ENCODE data around the gene DPPA5. TPM values are rescaled to one million over a fixed set of nuclear protein-coding genes. Genes with fewer than 3 reads are reported as not detected.
"Not testable (repeated sequence)": the region's sequence is repeated elsewhere in the genome, so short reads cannot be mapped to it uniquely, and the experiment has no call there.

Gene DPPA5, protein sequence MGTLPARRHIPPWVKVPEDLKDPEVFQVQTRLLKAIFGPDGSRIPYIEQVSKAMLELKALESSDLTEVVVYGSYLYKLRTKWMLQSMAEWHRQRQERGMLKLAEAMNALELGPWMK
- total RNA-seq (0.09 TPM), polyA plus RNA-seq (0.39 TPM)
- long read RNA-seq, donor 1 = 0 reads
- long read RNA-seq, donor 2 = 0 reads
- long read RNA-seq, donor 3 = 0 reads
- long read RNA-seq, donor 4 = 0 reads
- long read RNA-seq, donor 5 = 0 reads
- long read RNA-seq, donor 6 = 0 reads
- long read RNA-seq, donor 7 = 0 reads
- long read RNA-seq, donor 8 = 0 reads
- long read RNA-seq, donor 9 = 0 reads
- long read RNA-seq, donor 10 = 0 reads

DNA sequence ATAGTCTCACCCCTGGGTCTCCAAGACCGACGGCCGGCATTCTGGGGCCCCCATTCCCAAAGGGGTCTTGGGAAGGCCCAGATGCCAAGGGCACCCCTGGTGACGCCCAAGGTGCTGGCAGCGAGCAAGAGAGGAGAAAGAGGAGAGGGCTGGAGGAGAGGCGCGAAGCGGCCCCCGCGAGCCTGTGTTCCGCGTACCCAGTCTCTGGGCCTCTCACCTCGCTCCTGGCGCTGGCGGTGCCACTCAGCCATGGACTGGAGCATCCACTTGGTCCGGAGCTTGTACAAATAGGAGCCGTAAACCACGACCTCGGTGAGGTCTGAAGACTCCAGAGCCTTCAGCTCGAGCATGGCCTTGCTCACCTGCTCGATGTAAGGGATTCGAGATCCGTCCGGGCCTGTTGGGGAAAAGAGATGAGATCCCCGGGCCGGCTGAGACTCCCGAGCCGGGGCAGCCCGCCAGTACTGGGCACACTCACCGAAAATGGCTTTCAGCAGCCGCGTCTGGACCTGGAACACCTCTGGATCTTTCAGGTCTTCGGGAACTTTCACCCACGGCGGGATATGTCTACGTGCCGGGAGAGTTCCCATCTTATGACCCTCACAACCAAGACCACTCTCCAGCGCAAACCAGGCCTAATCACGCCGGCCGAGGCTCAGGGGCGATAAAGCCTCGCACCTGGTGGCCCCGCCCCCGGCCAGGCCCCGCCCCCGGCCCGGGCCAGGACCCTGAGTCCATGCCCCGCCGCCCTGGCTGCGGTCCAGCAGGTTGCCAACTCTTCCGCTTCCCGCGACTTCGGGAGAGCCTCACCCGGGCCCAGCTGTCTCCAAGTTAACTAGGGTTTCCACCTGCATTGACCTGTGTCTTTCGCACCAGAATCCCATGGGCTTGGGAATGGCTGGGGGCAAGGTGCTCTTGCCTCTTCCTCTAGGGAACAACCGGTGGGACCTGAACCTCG is at the start of gene DPPA5:
Gene DPPA5, minus strand, starts transcription at position 641 of the 958 bp plus-strand sequence. Its CDS starts 51 bp downstream, at position 590.
- H3K36me3 ChIP-seq (ENCODE audit: control insufficient read depth in 2 of 2, insufficient read depth in 2 of 2, low read length in 1 of 2) = no peaks in the 10 kb centered on the region
- DNase-seq (ENCODE audit: low read depth in 6 of 9, low spot score in 9 of 9) = no peak
- H3K4me1 ChIP-seq (ENCODE audit: control insufficient read depth in 2 of 2, insufficient read depth in 2 of 2, low read length in 2 of 2) = no peaks in the 10 kb centered on the region
- H3K27me3 ChIP-seq (ENCODE audit: control insufficient read depth in 2 of 2, insufficient read depth in 1 of 2, low read length in 1 of 2) = peaks cover 12 to 24% of the 10 kb centered on the region in 2 donors
- whole genome bisulfite sequencing = 92% methylated on average over 59 of the region's 59 CpGs
- H3K9me3 ChIP-seq (ENCODE audit: control insufficient read depth in 2 of 2, insufficient read depth in 1 of 2, low read length in 1 of 2) = no peaks in the 10 kb centered on the region
- no peak within 1 kb of the TSS for H3K4me3 ChIP-seq (ENCODE audit: low read length in 2 of 2)
- H3K27ac ChIP-seq (ENCODE audit: low read depth in 1 of 2, low read length in 1 of 2) = no peak within 1 kb of the TSS

GRCh38 chr6:73400656-73401055 is 46.6 kb upstream of the DPPA5 start:
- Histone ChIP-seq H3K27me3 (ENCODE audit: control insufficient read depth in 2 of 2, insufficient read depth in 1 of 2, low read length in 1 of 2) (no peaks in the 10 kb centered on the region), H3K27ac (ENCODE audit: low read depth in 1 of 2, low read length in 1 of 2) (no peak overlapping the region), H3K9me3 (ENCODE audit: control insufficient read depth in 2 of 2, insufficient read depth in 1 of 2, low read length in 1 of 2) (no peaks in the 10 kb centered on the region), H3K4me3 (ENCODE audit: low read length in 2 of 2) (no peak overlapping the region), H3K4me1 (ENCODE audit: control insufficient read depth in 2 of 2, insufficient read depth in 2 of 2, low read length in 2 of 2) (no peaks in the 10 kb centered on the region), H3K36me3 (ENCODE audit: control insufficient read depth in 2 of 2, insufficient read depth in 2 of 2, low read length in 1 of 2) (no peaks in the 10 kb centered on the region)
- no peak for DNase-seq (ENCODE audit: low read depth in 6 of 9, low spot score in 9 of 9)

DNA sequence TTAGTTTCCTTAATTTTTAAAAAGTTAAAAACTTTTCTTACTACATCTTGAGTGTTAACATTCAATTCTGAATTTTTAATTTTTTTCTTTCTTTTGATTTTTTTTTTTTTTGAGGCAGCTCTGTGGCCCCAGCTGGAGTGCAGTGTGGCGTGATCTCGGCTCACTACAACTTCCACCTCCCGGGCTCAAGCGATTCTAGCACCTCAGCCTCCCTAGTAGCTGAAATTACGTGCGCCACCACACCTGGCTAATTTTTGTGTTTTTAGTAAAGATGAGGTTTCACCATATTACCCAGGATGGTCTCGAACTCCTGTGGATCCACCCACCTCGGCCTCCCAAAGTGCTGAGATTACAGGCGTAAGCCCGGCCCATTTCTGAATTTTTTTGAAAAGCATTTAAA is 41.8 kb upstream of the DPPA5 start:
- 98% methylated on average over 10 of the region's 10 CpGs for WGBS
- no peak for DNase-seq (ENCODE audit: low read depth in 6 of 9, low spot score in 9 of 9)
- H3K4me1 ChIP-seq (ENCODE audit: control insufficient read depth in 2 of 2, insufficient read depth in 2 of 2, low read length in 2 of 2) = no peaks in the 10 kb centered on the region
- H3K4me3 ChIP-seq (ENCODE audit: low read length in 2 of 2) = no peak overlapping the region
- peaks cover 0 to 11% of the 10 kb centered on the region in 2 donors for H3K9me3 ChIP-seq (ENCODE audit: control insufficient read depth in 2 of 2, insufficient read depth in 1 of 2, low read length in 1 of 2)
- H3K27ac ChIP-seq (ENCODE audit: low read depth in 1 of 2, low read length in 1 of 2) = no peak overlapping the region
- no peaks in the 10 kb centered on the region for H3K36me3 ChIP-seq (ENCODE audit: control insufficient read depth in 2 of 2, insufficient read depth in 2 of 2, low read length in 1 of 2)
- H3K27me3 ChIP-seq (ENCODE audit: control insufficient read depth in 2 of 2, insufficient read depth in 1 of 2, low read length in 1 of 2) = no peaks in the 10 kb centered on the region

DNA sequence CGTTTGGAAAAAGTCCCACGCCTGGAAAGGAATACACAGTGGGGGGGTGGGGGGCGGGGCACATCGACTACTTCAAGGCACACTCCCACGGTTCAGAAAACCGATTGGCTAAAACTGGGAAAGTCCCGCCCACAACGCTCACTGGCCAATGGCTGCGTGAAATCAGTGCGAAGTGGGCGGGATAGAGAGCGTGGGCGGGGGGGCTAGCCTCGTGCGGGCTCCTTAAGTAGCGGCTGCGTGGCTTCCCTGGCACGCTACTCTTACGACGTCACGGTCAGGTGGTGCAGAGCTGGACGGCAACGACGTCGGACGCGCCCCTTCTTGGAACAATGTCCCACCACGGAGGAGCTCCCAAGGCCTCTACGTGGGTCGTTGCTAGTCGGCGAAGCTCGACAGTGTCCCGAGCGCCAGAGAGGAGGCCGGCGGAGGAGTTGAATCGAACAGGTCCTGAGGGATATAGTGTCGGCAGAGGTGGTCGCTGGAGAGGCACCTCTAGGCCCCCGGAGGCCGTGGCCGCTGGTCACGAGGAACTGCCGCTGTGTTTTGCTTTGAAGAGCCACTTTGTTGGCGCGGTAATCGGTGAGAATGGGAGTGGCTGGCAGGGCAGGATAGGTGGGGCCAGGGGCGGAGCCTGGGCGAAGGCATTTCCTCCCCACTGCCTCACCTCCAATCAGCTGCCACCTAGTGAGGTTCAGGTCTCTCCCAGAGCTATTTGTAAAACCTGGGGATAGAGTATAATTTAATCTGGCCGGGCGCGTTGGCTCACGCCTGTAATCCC is 40.7 kb upstream of the DPPA5 start, which contains the start of gene DDX43:
Gene DDX43, plus strand, starts transcription at position 252 of the 778 bp plus-strand sequence. Its CDS starts 78 bp downstream, at position 330.
- DNase-seq (ENCODE audit: low read depth in 6 of 9, low spot score in 9 of 9) = peak in 2 of 9 donors; percentile 18 to 25
- peak within 1 kb of the TSS in 1 of 2 donors; percentile 39 for H3K4me3 ChIP-seq (ENCODE audit: low read length in 2 of 2)

DNA sequence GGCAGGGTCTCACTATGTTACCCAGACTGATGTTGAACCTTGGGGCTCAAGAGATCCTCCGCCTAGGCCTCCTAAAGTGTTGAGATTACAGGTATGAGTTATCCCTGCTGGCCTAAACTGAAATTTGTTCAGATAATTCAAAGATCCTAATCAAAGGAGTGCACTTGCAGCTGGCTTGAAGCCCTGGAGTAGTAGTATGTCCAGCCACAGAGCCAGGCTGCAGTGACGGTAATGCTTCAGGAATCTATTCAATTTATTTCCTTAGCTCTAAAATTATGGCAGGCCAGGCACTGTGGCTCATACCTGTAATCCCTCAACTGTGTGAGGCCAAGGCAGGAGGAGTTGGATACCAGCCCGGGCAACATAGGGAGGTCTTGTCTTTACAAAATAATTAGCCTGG is 39.2 kb upstream of the DPPA5 start:
- Histone ChIP-seq H3K27me3 (ENCODE audit: control insufficient read depth in 2 of 2, insufficient read depth in 1 of 2, low read length in 1 of 2) (peaks cover 0 to 12% of the 10 kb centered on the region in 2 donors), H3K4me3 (ENCODE audit: low read length in 2 of 2) (no peak overlapping the region), H3K4me1 (ENCODE audit: control insufficient read depth in 2 of 2, insufficient read depth in 2 of 2, low read length in 2 of 2) (no peaks in the 10 kb centered on the region), H3K36me3 (ENCODE audit: control insufficient read depth in 2 of 2, insufficient read depth in 2 of 2, low read length in 1 of 2) (no peaks in the 10 kb centered on the region), H3K9me3 (ENCODE audit: control insufficient read depth in 2 of 2, insufficient read depth in 1 of 2, low read length in 1 of 2) (peaks cover 0 to 11% of the 10 kb centered on the region in 2 donors), H3K27ac (ENCODE audit: low read depth in 1 of 2, low read length in 1 of 2) (no peak overlapping the region)
- no peak for DNase-seq (ENCODE audit: low read depth in 6 of 9, low spot score in 9 of 9)
- WGBS = 98% methylated on average over 3 of the region's 3 CpGs

More for the DNA sequence above, 40.7 kb upstream of the DPPA5 start, which contains the start of gene DDX43:
- Histone ChIP-seq H3K4me1 (ENCODE audit: control insufficient read depth in 2 of 2, insufficient read depth in 2 of 2, low read length in 2 of 2) (no peaks in the 10 kb centered on the region), H3K27me3 (ENCODE audit: control insufficient read depth in 2 of 2, insufficient read depth in 1 of 2, low read length in 1 of 2) (peaks cover 0 to 2% of the 10 kb centered on the region in 2 donors), H3K36me3 (ENCODE audit: control insufficient read depth in 2 of 2, insufficient read depth in 2 of 2, low read length in 1 of 2) (no peaks in the 10 kb centered on the region), H3K27ac (ENCODE audit: low read depth in 1 of 2, low read length in 1 of 2) (no peak within 1 kb of the TSS), H3K9me3 (ENCODE audit: control insufficient read depth in 2 of 2, insufficient read depth in 1 of 2, low read length in 1 of 2) (peaks cover 0 to 11% of the 10 kb centered on the region in 2 donors)
- WGBS = 73% methylated on average over 54 of the region's 54 CpGs

DNA sequence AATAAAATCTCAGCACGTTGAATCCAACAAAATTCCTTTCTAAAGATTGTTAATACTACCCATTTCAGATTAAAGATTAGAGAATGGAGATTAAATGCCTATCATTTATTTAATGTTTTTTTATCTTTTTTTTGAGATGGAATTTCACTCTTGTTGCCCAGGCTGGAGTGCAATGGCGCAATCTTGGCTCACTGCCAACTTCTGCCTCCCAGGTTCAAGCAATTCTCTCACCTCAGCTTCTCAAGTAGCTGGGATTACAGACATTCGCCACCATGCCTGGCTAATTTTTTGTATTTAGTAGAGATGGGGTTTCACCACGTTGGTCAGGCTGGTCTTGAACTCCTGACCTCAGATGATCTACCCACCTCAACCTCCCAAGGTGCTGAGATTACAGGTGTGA is 38.1 kb upstream of the DPPA5 start:
- not testable (repeated sequence) for DNase-seq (ENCODE audit: low read depth in 6 of 9, low spot score in 9 of 9); H3K4me1 ChIP-seq (ENCODE audit: control insufficient read depth in 2 of 2, insufficient read depth in 2 of 2, low read length in 2 of 2); H3K4me3 ChIP-seq (ENCODE audit: low read length in 2 of 2); H3K27ac ChIP-seq (ENCODE audit: low read depth in 1 of 2, low read length in 1 of 2); H3K36me3 ChIP-seq (ENCODE audit: control insufficient read depth in 2 of 2, insufficient read depth in 2 of 2, low read length in 1 of 2)
- Histone ChIP-seq H3K27me3 (ENCODE audit: control insufficient read depth in 2 of 2, insufficient read depth in 1 of 2, low read length in 1 of 2) (peaks cover 3 to 18% of the 10 kb centered on the region in 2 donors), H3K9me3 (ENCODE audit: control insufficient read depth in 2 of 2, insufficient read depth in 1 of 2, low read length in 1 of 2) (peaks cover 0 to 11% of the 10 kb centered on the region in 2 donors)
- 95% methylated on average over 4 of the region's 4 CpGs for WGBS

- Histone ChIP-seq H3K4me1 (ENCODE audit: control insufficient read depth in 2 of 2, insufficient read depth in 2 of 2, low read length in 2 of 2) (no peaks in the 10 kb centered on the region), H3K27me3 (ENCODE audit: control insufficient read depth in 2 of 2, insufficient read depth in 1 of 2, low read length in 1 of 2) (peaks cover 3 to 18% of the 10 kb centered on the region in 2 donors), H3K9me3 (ENCODE audit: control insufficient read depth in 2 of 2, insufficient read depth in 1 of 2, low read length in 1 of 2) (peaks cover 0 to 11% of the 10 kb centered on the region in 2 donors), H3K36me3 (ENCODE audit: control insufficient read depth in 2 of 2, insufficient read depth in 2 of 2, low read length in 1 of 2) (no peaks in the 10 kb centered on the region), H3K27ac (ENCODE audit: low read depth in 1 of 2, low read length in 1 of 2) (no peak overlapping the region), H3K4me3 (ENCODE audit: low read length in 2 of 2) (no peak overlapping the region)
- 85% methylated on average over 2 of the region's 2 CpGs for WGBS
- no peak for DNase-seq (ENCODE audit: low read depth in 6 of 9, low spot score in 9 of 9)
These were observed 37.6 kb upstream of the DPPA5 start for GRCh38 chr6:73391675-73392074.

- H3K9me3 ChIP-seq (ENCODE audit: control insufficient read depth in 2 of 2, insufficient read depth in 1 of 2, low read length in 1 of 2) = peaks cover 0 to 5% of the 10 kb centered on the region in 2 donors
- DNase-seq (ENCODE audit: low read depth in 6 of 9, low spot score in 9 of 9) = no peak
- no peaks in the 10 kb centered on the region for H3K36me3 ChIP-seq (ENCODE audit: control insufficient read depth in 2 of 2, insufficient read depth in 2 of 2, low read length in 1 of 2)
- WGBS = 86% methylated on average over 10 of the region's 10 CpGs
- no peak overlapping the region for H3K4me3 ChIP-seq (ENCODE audit: low read length in 2 of 2)
- H3K27me3 ChIP-seq (ENCODE audit: control insufficient read depth in 2 of 2, insufficient read depth in 1 of 2, low read length in 1 of 2) = peaks cover 3 to 18% of the 10 kb centered on the region in 2 donors
- H3K27ac ChIP-seq (ENCODE audit: low read depth in 1 of 2, low read length in 1 of 2) = no peak overlapping the region
- no peaks in the 10 kb centered on the region for H3K4me1 ChIP-seq (ENCODE audit: control insufficient read depth in 2 of 2, insufficient read depth in 2 of 2, low read length in 2 of 2)
These were observed 35.8 kb upstream of the DPPA5 start for GRCh38 chr6:73389854-73390253.
